HepG2 (cell line): ENCODE results near the gene ANKRD10. TPM values are rescaled to one million over a fixed set of nuclear protein-coding genes. Genes with fewer than 3 reads are reported as not detected.

Experiments
- HOMEZ ChIP-seq: IDR thresholded peaks from 2 replicates; pipeline ENCODE4 v1.6.1; 2016; ENCODE audit warnings: low read depth
- IKZF4 ChIP-seq: sonication (generic); formaldehyde crosslinking; IDR thresholded peaks from 2 replicates; pipeline ENCODE4 v1.5.1; 2020; ENCODE audit warnings: borderline replicate concordance, mild to moderate bottlenecking, low read depth, missing genetic modification reagents; ENCODE audit errors: not compliant biosample characterization
- IRF9 ChIP-seq: sonication (generic); formaldehyde crosslinking; IDR thresholded peaks from 2 replicates; pipeline ENCODE4 v1.8.0; 2022; ENCODE audit warnings: missing genetic modification reagents, mild to moderate bottlenecking, borderline replicate concordance
- KAT2B ChIP-seq: fragments of 150-350 bp; IDR thresholded peaks from 2 replicates; pipeline ENCODE4 v1.6.1; 2014; ENCODE audit warnings: low read depth, low read length, borderline replicate concordance
- MLLT10 ChIP-seq: sonication (generic); formaldehyde crosslinking; IDR thresholded peaks from 2 replicates; pipeline ENCODE4 v1.4.0; 2020; ENCODE audit warnings: missing genetic modification reagents
- NFRKB ChIP-seq: fragments of 450-650 bp; IDR thresholded peaks from 2 replicates; pipeline ENCODE4 v1.6.1; 2017
- PAX8 ChIP-seq: sonication (generic); formaldehyde crosslinking; IDR thresholded peaks from 2 replicates; pipeline ENCODE4 v1.8.0; 2022; ENCODE audit warnings: mild to moderate bottlenecking, missing genetic modification reagents, borderline replicate concordance
- RFX5 ChIP-seq: IDR thresholded peaks from 2 replicates; pipeline ENCODE4 v1.6.1; 2011; ENCODE audit warnings: low read depth, low read length, improper control_type of control experiment
- SNAI1 ChIP-seq: sonication (generic); formaldehyde crosslinking; IDR thresholded peaks from 2 replicates; pipeline ENCODE4 v1.5.0; 2020; ENCODE audit warnings: mild to moderate bottlenecking, missing genetic modification reagents, borderline replicate concordance
- SPEN ChIP-seq: sonication (generic); formaldehyde crosslinking; IDR thresholded peaks from 2 replicates; pipeline ENCODE4 v1.5.1; 2020; ENCODE audit warnings: low read depth, mild to moderate bottlenecking, missing genetic modification reagents
- TBP ChIP-seq: sonication (generic); formaldehyde crosslinking; IDR thresholded peaks from 2 replicates; pipeline ENCODE4 v1.5.0; 2020; ENCODE audit warnings: missing genetic modification reagents
- TFAP4 ChIP-seq: sonication (generic); IDR thresholded peaks from 2 replicates; pipeline ENCODE4 v1.6.1; 2016; ENCODE audit warnings: low read depth, borderline replicate concordance
- ZNF3 ChIP-seq: IDR thresholded peaks from 2 replicates; pipeline ENCODE4 v1.7.0; 2017; ENCODE audit warnings: inconsistent platforms
- ZNF558 ChIP-seq: sonication (generic); formaldehyde crosslinking; IDR thresholded peaks from 2 replicates; pipeline ENCODE4 v1.9.0; 2022; ENCODE audit warnings: mild to moderate bottlenecking, missing genetic modification reagents, borderline replicate concordance
- ZNF576 ChIP-seq: sonication (generic); formaldehyde crosslinking; IDR thresholded peaks from 2 replicates; pipeline ENCODE4 v1.4.0; 2020; ENCODE audit warnings: mild to moderate bottlenecking, missing genetic modification reagents
- ZNF75D ChIP-seq: sonication (generic); formaldehyde crosslinking; IDR thresholded peaks from 2 replicates; pipeline ENCODE4 v1.8.1; 2023; ENCODE audit warnings: missing genetic modification reagents, mild to moderate bottlenecking, borderline replicate concordance
- polyA plus RNA-seq, 8 experiments: library from polyadenylated mRNA; depleted of rRNA in 3 of 8; stranded (reverse) in 7 of 8; unstranded in 1 of 8; fragments of >200 nt; fragmentation: Illumina TruSeq in 4 of 8; extraction: Trizol in 4 of 8; gene quantifications; 2 replicates each; pipeline versions ENCODE4 v1.2.1 to v1.2.3, GENCODE V29; 2011 to 2016; ENCODE audit warnings: low read depth in 4 of 8, missing spikeins in 1 of 8, mixed read lengths in 1 of 8; ENCODE audit not compliant: insufficient read depth in 1 of 8
- total RNA-seq, 5 experiments: library from RNA; depleted of rRNA; stranded (reverse); fragments of >200 nt; fragmentation: Illumina TruSeq; extraction: Trizol; gene quantifications; 2 replicates each; pipeline ENCODE4 v1.2.3, GENCODE V29; 2016; ENCODE audit warnings: low read depth in 1 of 5
- TF ChIP-seq, protein P1 (sequence below): sonication (generic); formaldehyde crosslinking; IDR thresholded peaks from one replicate; pipeline ENCODE4 v1.5.1; 2020; ENCODE audit warnings: mild to moderate bottlenecking, missing genetic modification reagents; ENCODE audit errors: not compliant biosample characterization

Gene ANKRD10
- total and polyA plus RNA-seq, 2 of the 13 experiments (the other 11 are each of a cell fraction or from before 2014, with no cell fraction given): 108 to 115 TPM

DNA sequence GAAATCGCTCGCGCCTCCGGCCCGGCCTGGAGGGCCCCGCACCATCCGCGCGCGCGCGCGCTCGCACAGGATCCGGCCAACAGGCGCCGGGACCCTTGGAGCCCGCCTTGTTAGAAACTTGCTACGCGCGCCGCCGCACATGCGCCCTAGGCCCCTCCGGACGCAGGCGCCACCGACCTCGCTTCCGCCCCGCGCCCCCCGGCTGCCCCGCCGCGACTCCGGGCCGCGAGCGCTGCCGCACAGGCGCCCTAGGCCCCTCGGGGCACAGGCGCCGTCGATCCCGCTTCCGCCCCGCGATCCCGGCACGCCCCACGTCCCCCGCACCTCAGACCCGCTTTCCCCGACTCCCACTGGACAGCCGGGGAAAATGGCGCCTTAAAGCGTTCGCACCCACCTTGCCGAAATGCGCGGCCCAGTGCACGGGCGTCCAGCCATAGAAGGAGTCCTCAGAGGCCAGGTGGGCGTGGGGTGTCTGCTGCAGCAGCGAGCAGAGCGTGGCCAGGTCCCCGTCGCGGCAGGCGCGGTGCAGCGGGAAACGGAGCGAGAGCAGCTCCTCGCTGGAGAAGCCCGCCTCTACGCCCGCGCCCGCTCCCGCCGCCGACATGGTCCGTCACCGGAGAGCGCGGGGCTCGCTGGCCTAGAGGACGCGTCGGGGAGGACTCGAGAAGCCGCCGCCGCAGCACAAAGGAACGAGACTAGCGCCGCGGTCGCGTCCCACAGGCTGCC, 375 bp downstream of the ANKRD10 start (continued):
- TF ChIP-seq, protein P1, sequence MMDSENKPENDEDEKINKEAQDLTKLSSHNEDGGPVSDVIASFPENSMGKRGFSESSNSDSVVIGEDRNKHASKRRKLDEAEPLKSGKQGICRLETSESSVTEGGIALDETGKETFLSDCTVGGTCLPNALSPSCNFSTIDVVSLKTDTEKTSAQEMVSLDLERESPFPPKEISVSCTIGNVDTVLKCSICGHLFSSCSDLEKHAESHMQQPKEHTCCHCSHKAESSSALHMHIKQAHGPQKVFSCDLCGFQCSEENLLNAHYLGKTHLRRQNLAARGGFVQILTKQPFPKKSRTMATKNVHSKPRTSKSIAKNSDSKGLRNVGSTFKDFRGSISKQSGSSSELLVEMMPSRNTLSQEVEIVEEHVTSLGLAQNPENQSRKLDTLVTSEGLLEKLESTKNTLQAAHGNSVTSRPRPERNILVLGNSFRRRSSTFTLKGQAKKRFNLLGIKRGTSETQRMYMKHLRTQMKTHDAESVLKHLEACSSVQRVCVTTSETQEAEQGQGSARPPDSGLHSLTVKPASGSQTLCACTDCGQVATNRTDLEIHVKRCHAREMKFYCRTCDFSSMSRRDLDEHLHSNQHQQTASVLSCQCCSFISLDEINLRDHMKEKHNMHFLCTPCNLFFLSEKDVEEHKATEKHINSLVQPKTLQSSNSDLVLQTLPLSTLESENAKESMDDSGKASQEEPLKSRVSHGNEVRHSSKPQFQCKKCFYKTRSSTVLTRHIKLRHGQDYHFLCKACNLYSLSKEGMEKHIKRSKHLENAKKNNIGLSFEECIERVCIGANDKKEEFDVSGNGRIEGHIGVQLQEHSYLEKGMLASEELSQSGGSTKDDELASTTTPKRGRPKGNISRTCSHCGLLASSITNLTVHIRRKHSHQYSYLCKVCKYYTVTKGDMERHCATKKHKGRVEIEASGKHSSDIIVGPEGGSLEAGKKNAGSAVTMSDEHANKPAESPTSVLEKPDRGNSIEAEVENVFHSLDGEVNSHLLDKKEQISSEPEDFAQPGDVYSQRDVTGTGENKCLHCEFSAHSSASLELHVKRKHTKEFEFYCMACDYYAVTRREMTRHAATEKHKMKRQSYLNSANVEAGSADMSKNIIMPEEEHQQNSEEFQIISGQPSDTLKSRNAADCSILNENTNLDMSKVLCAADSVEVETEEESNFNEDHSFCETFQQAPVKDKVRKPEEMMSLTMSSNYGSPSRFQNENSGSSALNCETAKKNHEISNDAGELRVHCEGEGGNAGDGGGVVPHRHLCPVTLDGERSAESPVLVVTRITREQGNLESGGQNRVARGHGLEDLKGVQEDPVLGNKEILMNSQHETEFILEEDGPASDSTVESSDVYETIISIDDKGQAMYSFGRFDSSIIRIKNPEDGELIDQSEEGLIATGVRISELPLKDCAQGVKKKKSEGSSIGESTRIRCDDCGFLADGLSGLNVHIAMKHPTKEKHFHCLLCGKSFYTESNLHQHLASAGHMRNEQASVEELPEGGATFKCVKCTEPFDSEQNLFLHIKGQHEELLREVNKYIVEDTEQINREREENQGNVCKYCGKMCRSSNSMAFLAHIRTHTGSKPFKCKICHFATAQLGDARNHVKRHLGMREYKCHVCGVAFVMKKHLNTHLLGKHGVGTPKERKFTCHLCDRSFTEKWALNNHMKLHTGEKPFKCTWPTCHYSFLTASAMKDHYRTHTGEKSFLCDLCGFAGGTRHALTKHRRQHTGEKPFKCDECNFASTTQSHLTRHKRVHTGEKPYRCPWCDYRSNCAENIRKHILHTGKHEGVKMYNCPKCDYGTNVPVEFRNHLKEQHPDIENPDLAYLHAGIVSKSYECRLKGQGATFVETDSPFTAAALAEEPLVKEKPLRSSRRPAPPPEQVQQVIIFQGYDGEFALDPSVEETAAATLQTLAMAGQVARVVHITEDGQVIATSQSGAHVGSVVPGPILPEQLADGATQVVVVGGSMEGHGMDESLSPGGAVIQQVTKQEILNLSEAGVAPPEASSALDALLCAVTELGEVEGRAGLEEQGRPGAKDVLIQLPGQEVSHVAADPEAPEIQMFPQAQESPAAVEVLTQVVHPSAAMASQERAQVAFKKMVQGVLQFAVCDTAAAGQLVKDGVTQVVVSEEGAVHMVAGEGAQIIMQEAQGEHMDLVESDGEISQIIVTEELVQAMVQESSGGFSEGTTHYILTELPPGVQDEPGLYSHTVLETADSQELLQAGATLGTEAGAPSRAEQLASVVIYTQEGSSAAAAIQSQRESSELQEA (CRISPR knock-in tag): peak; percentile 85
- TF ChIP-seq ZNF558 (CRISPR knock-in tag) (peak; percentile 30; the same call in 1 of the 2 replicates), TBP (no peak), NFRKB (no peak), IRF9 (0 out of 2 replicates have a peak, but pooled peaks have one; percentile 50), MLLT10 (CRISPR knock-in tag) (no peak), RFX5 (no peak), TFAP4 (no peak), ZNF576 (CRISPR knock-in tag) (no peak; the same call in 1 of the 2 replicates), ZNF3 (CRISPR knock-in tag) (no peak), SPEN (CRISPR knock-in tag) (no peak; the same call in none of the 2 replicates), IKZF4 (CRISPR knock-in tag) (peak; percentile 66), PAX8 (CRISPR knock-in tag) (peak; percentile 77; the same call in 1 of the 2 replicates), ZNF75D (CRISPR knock-in tag) (no peak), SNAI1 (CRISPR knock-in tag) (peak; percentile 44; the same call in 1 of the 2 replicates), HOMEZ (CRISPR knock-in tag) (no peak), KAT2B (no peak)
